HTR-8/SVneo (cell line): ENCODE measurements around the gene TIMM50.
A peak's percentile ranks its signal among the peaks of the same experiment; 100 is the strongest.

ENCODE experiments used
- DNase-seq: peaks from one replicate; pipeline ENCODE4 v3.0.0; 2011; ENCODE audit warnings: low spot score, mixed read lengths; ENCODE audit not compliant: insufficient read length
- FAIRE-seq: peaks from 2 replicates; lab custom pipeline; 2011; peaks lifted over from hg19 to GRCh38; lab: Jason Lieb, UNC

Gene TIMM50

GRCh38 chr19:39497996-39498797, 17.6 kb downstream of the TIMM50 start:
- DNase-seq, result peak; percentile 54
- FAIRE-seq, result peak; percentile 80

- FAIRE-seq (no peak), DNase-seq (no peak)
These were observed 18.4 kb downstream of the TIMM50 start, which contains the start of gene DLL3 for GRCh38 chr19:39498798-39499642. Gene DLL3 (plus strand): TSS chr19:39498947. CDS start chr19:39498975, 28 bp downstream.

- DNase-seq, result no peak
- FAIRE-seq, result no peak
These were observed 19.3 kb downstream of the TIMM50 start for GRCh38 chr19:39499932-39500331.

GRCh38 chr19:39500543-39500942, 19.9 kb downstream of the TIMM50 start:
- FAIRE-seq (no peak), DNase-seq (no peak)

- DNase-seq (no peak), FAIRE-seq (no peak)
These were observed 20.7 kb downstream of the TIMM50 start for GRCh38 chr19:39501340-39501739.

GRCh38 chr19:39502640-39503417, 22.2 kb downstream of the TIMM50 start:
- FAIRE-seq (no peak), DNase-seq (no peak)

GRCh38 chr19:39506598-39506943, 25.9 kb downstream of the TIMM50 start:
- DNase-seq (no peak), FAIRE-seq (no peak)

GRCh38 chr19:39506944-39507714, 26.5 kb downstream of the TIMM50 start:
- FAIRE-seq (peak; percentile 96), DNase-seq (peak; percentile 89)

- no peak for FAIRE-seq
- DNase-seq, result no peak
These were observed 27.2 kb downstream of the TIMM50 start for GRCh38 chr19:39507715-39508364.

- DNase-seq (no peak), FAIRE-seq (no peak)
These were observed 28.0 kb downstream of the TIMM50 start for GRCh38 chr19:39508629-39509028.

GRCh38 chr19:39509233-39509632, 28.6 kb downstream of the TIMM50 start:
- FAIRE-seq (no peak), DNase-seq (no peak)

GRCh38 chr19:39512988-39513387, 32.4 kb downstream of the TIMM50 start:
- DNase-seq, result no peak
- FAIRE-seq, result no peak

- FAIRE-seq (no peak), DNase-seq (no peak)
These were observed 34.4 kb downstream of the TIMM50 start, which contains the start of gene SELENOV for GRCh38 chr19:39514840-39515550. Gene SELENOV (plus strand): TSS chr19:39515139. CDS start chr19:39515213, 74 bp downstream.

- FAIRE-seq (no peak), DNase-seq (no peak)
These were observed 35.0 kb downstream of the TIMM50 start for GRCh38 chr19:39515551-39516191.

- DNase-seq (no peak), FAIRE-seq (no peak)
These were observed 35.6 kb downstream of the TIMM50 start for GRCh38 chr19:39516270-39516669.

GRCh38 chr19:39517432-39517831, 36.8 kb downstream of the TIMM50 start:
- no peak for FAIRE-seq
- DNase-seq, result no peak

- FAIRE-seq, result no peak
- DNase-seq, result no peak
These were observed 37.8 kb downstream of the TIMM50 start for GRCh38 chr19:39518458-39518857.

GRCh38 chr19:39518975-39519374, 38.3 kb downstream of the TIMM50 start:
- FAIRE-seq, result no peak
- DNase-seq, result no peak
